GM19043 (cell line): Measurements from ENCODE around the gene CD300A.
"Not testable (repeated sequence)": the region's sequence is repeated elsewhere in the genome, so short reads cannot be mapped to it uniquely, and the experiment has no call there.

Source experiments
- ATAC-seq: cut with Tn5 transposase; IDR thresholded peaks from one replicate; pipeline ENCODE4 v1.9.1; 2021; ENCODE audit warnings: low read depth; ENCODE audit not compliant: unreplicated experiment

Gene CD300A

GRCh38 chr17:74516561-74517328, 50.3 kb downstream of the CD300A start:
- no peak for ATAC-seq

- ATAC-seq: not testable (repeated sequence)
These were observed 52.1 kb downstream of the CD300A start for GRCh38 chr17:74518413-74518981.

- ATAC-seq: no peak
These were observed 53.6 kb downstream of the CD300A start for GRCh38 chr17:74520016-74520434.

GRCh38 chr17:74520790-74521480, 54.5 kb downstream of the CD300A start:
- ATAC-seq: no peak

- ATAC-seq: no peak
These were observed 55.3 kb downstream of the CD300A start for GRCh38 chr17:74521701-74522201.

- ATAC-seq: no peak
These were observed 56.1 kb downstream of the CD300A start for GRCh38 chr17:74522381-74523105.

- ATAC-seq: no peak
These were observed 56.9 kb downstream of the CD300A start for GRCh38 chr17:74523308-74523707.

- no peak for ATAC-seq
These were observed 58.4 kb downstream of the CD300A start for GRCh38 chr17:74524653-74525464.

GRCh38 chr17:74525465-74525725, 59.0 kb downstream of the CD300A start:
- ATAC-seq: no peak

- ATAC-seq: no peak
These were observed 59.4 kb downstream of the CD300A start for GRCh38 chr17:74525781-74526288.

- no peak for ATAC-seq
These were observed 60.2 kb downstream of the CD300A start for GRCh38 chr17:74526681-74527080.

- ATAC-seq: no peak
These were observed 60.6 kb downstream of the CD300A start for GRCh38 chr17:74527081-74527480.

- no peak for ATAC-seq
These were observed 61.3 kb downstream of the CD300A start for GRCh38 chr17:74527756-74528155.

GRCh38 chr17:74528491-74529199, 62.2 kb downstream of the CD300A start:
- peak; percentile 74 for ATAC-seq

- ATAC-seq: no peak
These were observed 62.8 kb downstream of the CD300A start for GRCh38 chr17:74529243-74529642.

- ATAC-seq: no peak
These were observed 64.4 kb downstream of the CD300A start for GRCh38 chr17:74530831-74531150.

- ATAC-seq: no peak
These were observed 64.9 kb downstream of the CD300A start, which contains the start of gene CD300LB for GRCh38 chr17:74531231-74531761. Gene CD300LB, minus strand, starts transcription at chr17:74531475. Its CDS starts 125 bp downstream, at chr17:74531350.

- ATAC-seq: no peak
These were observed 65.7 kb downstream of the CD300A start for GRCh38 chr17:74532115-74532514.
